Right lung (tissue), 5 donors: ENCODE measurements around the gene P2RX2. TPM values are rescaled to one million over a fixed set of nuclear protein-coding genes. Genes with fewer than 3 reads are reported as not detected.
"Not testable (repeated sequence)": the region's sequence is repeated elsewhere in the genome, so short reads cannot be mapped to it uniquely, and the experiment has no call there.

Experiments used
- DNase-seq, 2 donors: peaks; one replicate each; pipeline ENCODE4 v3.0.0-alpha.2; 2013
- polyA plus RNA-seq, 5 donors: library from polyadenylated mRNA; unstranded; fragments of 120-200 nt; gene quantifications; one replicate each; pipeline versions ENCODE4 v1.2.1 to v1.2.3, GENCODE V29; 2013; ENCODE audit warnings: inconsistent platforms in 1 of 5, low replicate concordance in 1 of 5; ENCODE audit not compliant: insufficient read length in 5 of 5, insufficient read depth in 1 of 5

The P2RX2 gene
- polyA plus RNA-seq, 5 donors = 3.3 to 10.8 (median 4.9) TPM

DNA sequence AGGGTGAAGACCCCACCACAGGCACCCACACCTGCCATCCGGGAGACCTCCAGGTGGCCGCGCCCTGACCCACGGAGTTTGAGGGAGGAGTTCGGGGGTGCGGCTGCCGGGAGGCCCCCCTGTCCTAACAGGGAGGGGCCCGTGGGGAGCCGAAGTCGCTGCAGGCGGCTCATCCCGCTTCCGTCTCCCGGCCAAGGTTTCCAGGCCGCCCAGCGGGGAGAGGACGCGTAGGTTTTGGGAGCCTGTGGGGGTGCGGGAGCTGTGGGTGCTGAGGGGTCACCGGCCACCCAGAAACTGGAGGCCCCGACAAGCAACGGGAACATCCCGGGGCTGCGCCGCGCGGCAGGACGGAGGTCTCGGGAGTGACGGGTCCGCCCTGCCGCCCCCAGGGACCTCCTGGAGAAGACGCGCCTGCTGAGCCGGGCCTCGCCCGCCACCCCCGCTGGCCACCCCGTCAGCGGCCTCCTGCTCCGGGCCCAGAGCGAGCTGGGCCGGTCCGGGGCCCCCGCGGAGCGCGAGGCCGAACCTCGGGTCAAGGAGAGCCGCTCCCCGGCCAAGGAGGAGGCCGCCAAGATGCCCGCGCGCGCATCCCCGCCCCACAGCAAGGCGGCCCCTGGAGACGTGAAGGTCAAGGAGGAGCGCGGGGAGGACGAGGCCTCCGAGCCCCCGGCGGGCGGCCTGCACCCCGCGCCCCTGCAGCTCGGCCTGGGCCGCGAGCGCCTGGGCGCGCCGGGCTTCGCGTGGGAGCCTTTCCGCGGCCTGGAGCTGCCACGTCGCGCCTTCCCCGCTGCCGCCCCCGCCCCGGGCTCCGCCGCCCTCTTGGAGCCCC, 35.8 kb upstream of the P2RX2 start:
- DNase-seq = no peak

DNA sequence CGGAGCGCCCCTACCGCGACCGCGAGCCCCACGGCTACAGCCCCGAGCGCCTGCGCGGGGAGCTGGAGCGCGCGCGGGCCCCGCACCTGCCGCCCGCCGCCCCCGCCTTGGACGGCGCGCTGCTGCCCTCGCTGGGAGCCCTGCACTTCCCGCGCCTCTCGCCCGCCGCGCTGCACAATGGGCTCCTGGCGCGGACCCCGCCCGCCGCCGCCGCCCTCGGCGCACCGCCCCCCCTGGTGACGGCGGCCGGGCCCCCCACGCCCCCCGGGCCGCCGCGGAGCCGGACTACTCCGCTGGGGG, 35.2 kb upstream of the P2RX2 start:
- DNase-seq = no peak

DNA sequence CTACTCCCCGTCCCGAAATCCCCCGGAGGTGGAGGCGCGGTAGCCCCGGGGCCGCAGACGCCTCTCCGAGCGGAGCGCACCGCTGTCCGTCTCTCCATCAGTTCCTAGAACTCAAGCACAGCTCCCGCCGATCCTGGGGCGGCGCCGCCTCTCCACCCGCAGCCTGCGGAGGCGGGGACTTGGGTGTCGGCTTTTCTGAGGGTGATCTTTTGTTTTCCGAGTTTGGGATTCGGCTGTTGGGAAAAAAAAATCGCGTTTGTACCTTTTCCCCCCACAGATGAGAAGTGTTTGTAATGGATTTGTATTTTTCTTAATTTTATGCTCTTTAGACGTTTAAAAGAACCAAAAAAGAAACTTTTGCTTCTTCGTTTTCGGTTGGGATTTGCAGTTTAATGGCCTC, 34.8 kb upstream of the P2RX2 start:
- DNase-seq = no peak

DNA sequence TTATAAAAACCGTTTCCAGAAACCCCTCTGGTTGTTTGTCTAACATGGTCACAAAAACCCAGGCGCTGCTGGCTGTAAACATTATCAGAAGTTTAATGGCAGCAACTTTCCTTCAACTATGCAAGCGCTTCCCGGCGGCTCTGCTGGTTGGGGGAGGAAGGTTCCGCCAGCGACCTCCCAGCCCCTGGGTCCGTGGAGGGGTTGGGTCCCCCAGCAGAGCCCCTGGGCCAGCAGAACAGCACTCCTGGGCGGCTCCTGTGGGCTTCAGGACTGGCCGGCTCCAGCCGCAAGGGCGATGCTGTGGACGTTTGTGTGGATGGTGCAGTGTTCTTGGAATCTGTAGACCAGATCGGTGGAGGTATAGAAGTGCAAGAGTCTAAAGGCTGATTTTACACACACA, 34.1 kb upstream of the P2RX2 start:
- no peak for DNase-seq

DNA sequence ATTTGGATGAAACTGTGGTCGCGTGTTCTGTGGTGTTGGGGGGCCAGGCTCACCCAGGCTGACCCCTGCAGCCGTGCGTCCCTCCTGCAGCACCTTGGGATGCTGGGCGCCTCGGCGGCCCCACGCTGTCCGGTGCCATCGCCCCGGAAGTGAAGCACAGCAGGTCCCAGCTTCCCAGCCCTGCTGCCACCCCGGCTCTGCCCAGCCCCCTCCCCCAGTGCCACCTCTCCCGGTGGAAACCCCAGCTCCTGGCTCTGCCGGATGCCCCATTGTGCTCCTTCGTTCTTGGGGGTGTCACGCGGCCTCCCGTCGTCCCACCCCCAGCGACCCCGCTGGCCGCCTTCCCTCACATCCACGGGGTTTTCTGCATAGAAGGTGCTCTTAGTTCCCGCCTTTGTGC, 33.4 kb upstream of the P2RX2 start:
- DNase-seq = no peak

DNA sequence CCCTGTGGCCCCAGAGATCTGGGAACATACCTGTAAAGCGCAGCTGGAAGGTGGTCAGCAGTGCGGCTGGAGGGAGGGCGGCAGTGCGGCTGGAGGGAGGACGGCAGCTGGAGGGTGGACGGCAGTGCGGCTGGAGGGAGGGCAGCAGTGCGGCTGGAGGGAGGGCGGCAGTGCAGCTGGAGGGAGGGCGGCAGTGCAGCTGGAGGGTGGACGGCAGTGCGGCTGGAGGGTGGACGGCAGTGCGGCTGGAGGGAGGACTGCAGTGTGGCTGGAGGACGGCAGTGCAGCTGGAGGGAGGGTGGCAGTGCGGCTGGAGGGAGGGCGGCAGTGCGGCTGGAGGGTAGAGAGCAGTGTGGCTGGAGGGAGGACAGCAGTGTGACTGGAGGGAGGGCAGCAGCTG, 31.6 kb upstream of the P2RX2 start:
- DNase-seq = no peak

DNA sequence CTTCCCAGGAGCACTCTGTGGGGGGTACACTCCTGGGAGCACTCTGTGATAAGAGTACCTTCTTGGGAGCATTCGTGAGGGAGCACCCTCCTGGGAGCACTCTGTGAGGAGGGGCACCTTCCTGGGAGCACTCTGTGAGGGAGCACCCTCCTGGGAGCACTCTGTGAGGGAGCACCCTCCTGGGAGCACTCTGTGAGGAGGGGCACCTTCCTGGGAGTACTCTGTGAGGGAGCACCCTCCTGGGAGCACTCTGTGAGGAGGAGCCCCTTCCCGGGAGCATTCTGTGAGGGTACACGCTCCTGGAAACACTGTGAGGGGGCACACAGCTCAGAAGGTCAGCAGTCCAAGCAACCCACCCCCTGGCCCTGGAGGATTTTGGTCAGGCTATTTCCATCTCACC, 30.8 kb upstream of the P2RX2 start:
- no peak for DNase-seq

DNA sequence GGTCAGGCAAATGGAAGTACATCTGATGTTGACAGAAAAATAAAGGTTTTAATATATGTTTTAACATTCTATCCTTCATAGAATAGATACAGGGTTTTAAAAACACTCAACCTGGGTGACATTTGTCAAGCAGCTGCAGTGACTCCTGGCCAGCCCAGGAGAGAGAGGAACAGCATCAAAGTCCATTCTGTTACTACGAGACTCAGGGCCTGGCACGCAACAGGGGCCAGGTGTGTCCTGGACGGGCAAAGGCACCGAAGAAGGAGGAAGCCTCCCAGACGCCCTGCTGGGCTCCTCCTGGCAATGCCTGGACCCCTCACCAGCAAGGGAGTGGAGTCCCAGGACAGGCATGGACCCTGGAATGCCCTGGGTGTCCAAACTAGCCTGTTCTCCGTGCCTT, 30.3 kb upstream of the P2RX2 start:
- no peak for DNase-seq

DNA sequence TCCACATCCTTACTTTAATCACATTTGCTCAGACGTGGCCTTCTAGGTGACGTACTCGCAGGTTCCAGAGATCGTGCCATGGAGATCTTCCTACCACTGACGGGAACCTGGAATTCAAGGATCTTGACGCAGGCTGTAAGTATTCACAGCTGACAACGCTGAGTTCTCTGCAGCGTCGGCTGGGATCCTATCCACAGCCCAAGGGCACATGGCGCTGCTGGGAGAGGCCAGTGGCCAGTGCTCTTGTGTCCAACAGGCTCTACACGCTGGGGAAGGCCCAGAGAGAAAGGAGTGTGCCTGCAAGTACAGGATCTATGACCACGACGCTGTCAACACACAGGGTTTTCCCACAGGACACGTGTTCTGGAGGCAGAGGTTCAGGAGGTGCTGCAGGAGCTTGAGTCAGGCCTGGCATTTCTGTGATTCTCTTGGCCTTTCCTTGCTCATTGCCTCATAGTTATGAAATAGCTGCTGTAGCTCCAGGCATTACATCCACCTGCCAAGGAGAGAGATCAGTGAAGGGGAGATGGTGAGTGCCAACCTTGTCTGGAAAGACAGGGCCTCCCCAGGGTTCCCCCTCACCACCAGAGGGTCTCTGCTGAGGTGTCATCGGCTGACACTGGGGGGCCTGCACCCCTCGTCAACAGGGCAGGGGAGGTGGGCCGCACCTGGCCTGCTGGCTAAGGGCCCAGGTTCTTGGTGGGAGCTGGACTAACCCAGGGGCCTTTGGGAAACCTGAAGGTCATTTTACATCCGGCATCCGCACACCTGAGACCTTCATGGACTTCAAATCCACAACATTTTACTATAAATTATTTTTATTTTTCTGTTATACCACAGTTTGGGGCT, 29.5 kb upstream of the P2RX2 start:
- no peak for DNase-seq

DNA sequence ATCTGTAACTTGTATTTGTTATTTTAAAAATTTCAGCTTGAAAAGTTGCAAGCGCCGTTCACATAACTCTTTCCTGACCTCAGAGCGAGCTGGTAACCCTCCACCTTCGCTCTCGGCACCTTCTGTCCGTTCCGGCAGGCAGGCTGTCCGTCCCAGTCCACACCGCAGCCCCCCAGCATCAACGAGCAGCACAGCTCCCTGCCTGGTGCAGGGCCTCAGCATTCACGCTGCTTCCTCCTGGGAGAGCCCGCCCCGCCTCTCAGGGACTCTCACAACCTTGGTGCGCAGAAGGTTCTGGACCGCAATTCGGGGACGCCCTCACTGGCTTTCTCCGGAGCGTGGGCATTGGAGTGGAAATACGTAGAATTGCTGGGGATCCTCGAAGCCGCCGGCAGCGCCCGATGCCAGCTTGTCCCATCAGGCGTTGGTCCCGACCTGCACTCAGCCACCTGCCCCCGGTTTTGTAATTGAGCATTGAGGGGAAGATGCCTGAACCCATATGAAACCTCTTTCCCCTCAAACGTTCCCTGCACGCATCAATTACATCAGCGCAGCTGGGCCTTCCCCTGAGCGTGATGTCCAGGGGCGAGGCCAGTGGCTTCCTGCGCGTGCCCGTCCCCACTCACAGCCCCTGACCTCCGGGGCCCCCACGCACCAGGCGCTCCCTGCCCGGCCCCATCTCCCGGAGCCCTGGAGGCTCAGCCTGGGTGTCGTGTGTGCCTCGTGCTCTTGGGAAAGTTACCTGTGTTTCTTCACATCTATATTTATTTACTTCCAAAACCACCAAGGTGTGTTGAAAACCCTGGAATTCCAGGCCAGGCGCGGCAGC, 27.3 kb upstream of the P2RX2 start:
- no peak for DNase-seq

DNA sequence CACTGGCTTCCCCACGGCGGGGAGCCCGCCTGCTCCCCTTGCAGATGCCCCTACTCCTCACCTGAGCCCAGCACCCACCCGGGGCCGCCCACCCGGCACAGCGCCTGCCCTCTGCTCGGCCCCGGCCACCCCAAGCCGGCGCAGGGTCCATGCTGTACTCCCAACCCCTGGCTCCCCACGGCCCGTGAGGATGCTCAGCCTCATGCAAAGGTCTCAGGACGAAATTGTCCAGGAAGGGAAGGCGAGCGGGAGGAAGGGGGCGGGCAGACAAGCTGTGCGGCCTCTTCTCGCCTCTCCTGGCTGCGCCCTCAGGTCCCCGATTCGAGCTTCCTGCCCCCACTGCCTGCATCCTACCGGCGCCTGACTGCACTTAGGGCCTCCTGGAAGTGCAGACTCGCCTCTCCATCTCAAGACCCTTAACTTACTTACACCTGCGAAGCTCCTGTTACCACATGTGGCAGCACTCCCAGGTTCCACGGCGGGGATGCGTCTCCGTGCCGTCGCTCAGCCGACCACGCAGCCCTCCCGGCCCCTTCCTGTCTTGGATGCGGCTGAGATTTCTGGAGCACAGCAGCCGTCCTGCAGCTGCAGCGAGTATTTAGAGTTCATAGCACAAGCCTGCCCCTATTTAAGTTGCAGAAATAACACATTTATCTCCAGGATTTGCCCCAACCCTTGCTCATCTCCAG, 26.1 kb upstream of the P2RX2 start:
- DNase-seq = no peak

DNA sequence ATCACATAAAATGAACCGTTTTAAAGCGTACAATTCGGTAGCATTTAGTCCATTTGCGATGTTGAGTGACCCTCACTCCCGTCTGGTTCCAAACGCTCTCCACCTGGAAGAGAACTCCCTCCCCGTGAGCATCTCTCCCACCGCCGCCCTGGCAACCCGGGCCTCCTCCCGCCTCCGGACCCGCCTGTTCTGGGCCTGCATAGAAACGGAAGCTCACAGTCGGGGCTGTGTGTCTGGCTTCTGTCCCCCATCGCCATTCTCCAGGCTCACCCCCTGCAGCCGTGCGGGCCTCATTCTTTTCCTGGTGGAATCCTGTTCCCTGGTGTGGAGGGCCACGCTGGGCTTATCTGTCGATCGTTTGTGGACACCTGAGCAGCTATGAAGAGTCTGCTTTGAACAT, 25.5 kb upstream of the P2RX2 start:
- DNase-seq = no peak

DNA sequence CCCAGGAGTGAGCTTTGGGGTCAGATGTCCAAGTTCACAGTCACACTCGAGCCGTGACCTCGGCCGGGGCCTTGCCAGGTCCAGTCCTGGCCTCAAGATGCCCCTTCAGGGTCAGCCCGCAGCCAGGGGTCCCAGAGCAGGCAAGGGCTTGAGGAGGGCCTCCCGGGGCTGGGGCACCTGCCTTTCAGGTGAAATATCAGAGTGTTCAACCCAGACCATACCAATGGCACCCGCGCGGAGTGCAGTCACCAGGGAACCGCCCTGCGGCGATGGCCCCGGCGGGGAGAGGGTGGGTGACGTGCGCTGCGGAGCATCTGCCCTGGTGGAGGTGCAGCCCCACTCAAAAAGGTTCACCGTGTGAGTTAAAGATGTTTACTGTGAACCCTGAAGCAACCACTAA, 25.1 kb upstream of the P2RX2 start:
- DNase-seq = no peak

DNA sequence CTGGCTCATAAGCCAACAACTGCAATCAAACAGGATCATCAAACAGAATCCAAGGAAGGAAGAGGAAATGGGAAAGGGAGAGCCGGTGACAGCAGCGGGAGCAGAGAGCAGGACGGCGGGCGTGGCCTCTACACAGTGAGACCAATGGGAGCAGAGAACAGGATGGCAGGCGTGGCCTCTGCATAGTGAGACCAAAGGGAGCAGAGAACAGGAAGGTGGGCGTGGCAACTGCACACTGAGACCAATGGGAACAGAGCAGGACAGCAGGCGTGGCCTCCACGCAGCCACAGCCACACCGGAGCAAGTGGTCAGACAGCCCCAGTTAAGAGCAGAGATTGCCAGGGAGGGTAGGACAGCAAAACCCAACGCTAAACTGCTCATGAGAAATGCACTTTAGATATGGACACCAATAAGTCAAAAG, 24.6 kb upstream of the P2RX2 start:
- peak; percentile 88 for DNase-seq

DNA sequence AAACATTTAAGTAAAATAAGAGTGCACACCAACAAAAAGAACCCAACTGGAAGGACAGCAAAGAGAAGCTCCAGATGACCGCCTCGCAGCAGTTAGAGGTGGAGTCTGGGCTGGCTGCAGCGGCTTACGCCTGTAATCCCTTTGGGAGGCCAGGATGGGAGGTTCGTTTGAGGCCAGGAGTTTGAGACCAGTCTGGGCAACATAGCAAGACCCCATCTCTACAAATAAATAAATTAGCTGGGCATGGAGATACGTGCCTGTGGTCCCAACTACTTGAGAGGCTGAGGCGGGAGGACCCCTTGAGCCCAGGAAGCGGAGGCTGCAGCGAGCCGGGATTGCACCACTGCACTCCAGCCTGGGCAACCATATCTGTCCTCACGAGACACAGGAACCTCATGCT, 23.4 kb upstream of the P2RX2 start:
- no peak for DNase-seq

DNA sequence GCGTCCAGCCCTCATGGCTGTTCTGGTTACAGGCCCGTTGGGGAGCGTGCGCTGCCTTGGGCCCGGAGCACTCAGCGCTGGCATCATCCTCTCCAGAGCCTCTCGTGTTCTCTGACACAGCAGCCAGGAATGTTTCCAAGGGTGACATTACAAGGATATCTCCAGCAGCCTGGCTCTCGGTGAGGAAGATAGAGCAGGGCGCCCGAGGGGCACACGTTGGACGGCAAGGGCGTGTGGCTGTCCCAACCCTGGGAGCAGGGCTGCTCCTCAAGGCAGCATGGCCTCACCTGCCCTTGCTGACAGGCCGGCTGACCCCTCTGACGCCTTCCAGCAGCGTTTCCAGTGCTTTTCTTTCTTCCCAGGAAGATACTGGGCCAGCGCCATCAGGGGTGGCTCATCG, 22.6 kb upstream of the P2RX2 start:
- DNase-seq = no peak

DNA sequence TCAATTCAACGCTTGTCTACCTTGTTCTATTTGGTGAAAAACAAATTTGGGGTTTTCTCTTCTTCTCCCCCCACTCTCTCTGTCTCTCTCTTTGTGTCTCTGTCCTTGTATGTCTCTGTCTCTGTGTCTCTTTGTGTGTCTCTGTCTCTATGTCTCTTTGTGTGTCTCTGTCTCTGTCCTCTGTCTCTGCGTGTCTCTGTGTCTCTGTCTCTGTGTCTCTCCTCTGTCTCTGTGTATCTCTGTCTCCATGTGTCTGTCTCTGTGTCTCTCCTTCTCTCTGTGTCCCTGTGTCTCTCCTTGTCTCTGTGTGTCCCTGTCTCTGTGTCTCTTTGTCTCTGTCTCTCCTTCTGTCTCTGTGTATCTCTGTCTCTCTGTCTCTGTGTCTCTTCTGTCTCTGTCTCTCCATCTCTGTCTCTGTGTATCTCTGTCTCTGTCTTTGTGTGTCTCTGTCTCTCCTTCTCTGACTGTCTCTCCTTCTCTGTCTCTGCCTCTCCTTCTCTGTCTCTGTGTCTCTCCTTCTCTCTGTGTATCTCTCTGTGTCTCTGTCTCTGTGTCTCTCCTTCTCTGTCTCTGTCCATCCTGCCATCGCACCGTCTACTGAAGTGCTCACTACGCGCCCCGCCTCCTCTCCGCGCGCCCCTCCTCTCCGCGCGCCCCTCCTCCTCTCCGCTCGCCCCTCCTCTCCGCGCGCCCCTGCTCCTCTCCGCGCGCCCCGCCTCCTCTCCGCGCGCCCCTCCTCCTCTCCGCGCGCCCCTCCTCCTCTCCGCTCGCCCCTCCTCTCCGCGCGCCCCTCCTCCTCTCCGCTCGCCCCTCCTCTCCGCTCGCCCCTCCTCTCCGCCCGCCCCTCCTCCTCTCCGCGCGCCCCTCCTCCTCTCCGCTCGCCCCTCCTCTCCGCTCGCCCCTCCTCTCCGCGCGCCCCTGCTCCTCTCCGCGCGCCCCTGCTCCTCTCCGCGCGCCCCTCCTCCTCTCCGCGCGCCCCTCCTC, 21.0 kb upstream of the P2RX2 start:
- DNase-seq = peak; percentile 36 to 68

DNA sequence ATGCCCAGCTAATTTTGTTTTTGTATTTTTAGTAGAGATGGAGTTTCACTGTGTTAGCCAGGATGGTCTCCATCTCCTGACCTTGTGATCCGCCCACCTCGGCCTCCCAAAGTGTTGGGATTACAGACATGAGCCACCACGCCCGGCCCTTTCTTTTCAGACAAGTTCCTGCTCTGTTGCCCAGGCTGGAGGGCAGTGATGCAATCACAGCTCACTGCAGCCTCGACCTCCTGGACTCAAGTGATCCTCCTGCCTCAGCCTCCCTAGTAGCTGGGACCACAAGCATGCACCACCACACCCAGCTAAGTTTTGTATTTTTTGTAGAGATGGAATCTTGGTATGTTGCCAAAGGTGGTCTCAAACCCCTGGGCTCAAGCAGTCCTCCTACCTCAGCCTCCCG, 19.1 kb upstream of the P2RX2 start:
- not testable (repeated sequence) for DNase-seq

DNA sequence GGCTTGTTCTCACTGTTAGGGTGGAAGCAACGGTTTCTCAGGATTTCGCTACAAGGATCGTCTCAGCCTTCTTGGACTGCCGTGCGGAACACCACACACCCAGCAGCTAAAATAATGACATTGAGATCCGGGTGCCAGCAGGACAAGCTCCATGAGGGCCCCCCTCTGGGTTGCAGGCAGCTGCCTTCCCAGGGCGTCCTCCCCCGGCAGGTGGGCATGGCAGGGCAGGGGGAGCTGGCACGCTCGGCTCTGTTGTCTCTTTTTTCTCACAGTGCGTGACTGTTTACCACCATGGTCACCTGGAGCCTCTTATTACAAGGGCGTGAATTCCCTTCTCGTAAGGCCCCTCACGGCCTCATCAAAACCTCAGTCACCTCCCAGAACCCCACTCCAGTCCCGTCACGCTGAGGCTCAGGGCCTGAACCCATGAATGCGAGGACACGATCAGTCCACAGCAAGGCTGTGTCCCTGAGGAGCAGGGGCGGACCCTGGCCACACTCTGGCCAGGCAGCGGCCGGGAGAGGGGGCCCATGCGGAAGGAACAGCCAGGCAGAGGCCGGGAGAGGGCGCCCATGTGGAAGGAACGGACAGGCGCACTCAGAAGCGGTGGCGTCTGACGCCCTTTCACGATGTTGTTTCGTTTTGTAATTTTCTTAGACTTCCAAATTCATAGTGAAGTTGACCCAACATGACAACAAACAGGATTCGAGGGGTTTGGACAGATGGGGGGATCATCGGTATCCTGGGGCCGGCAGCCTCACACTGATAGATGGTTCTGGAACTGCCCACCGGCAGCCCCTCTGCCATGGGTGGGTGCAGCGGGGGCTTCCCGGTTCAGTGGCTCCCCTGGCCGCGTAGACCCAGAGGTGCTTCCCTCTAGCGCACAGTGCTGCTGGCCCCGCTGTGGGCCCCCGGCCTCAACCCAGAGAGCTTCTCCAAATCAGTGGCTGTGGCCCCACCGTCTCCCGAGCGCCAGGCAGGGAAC, 18.2 kb upstream of the P2RX2 start:
- peak; percentile 67 to 73 for DNase-seq
